Esophagus squamous epithelium (tissue), 5 donors: ENCODE measurements around the gene TSBP1. TPM values are rescaled to one million over a fixed set of nuclear protein-coding genes. Genes with fewer than 3 reads are reported as not detected.
"Not testable (repeated sequence)": the region's sequence is repeated elsewhere in the genome, so short reads cannot be mapped to it uniquely, and the experiment has no call there.

ENCODE experiments used
- DNase-seq: peaks from one replicate; lab custom pipeline; 2025; lab: John Stamatoyannopoulos, UW
- H3K27ac ChIP-seq, 4 donors: fragments of 200-600 bp; sonication (generic); one replicate each; pipeline ENCODE4 v1.5.1; 2016 to 2019; ENCODE audit warnings: mild to moderate bottlenecking in 1 of 4
- H3K27me3 ChIP-seq, 4 donors: fragments of 200-600 bp; sonication (generic); 1 replicate in 3 of 4; 2 replicates in 1 of 4; pipeline versions ENCODE4 v1.5.1 to v1.6.0; 2017 to 2021; ENCODE audit warnings: antibody characterized with exemption in 1 of 4
- H3K36me3 ChIP-seq, 3 donors: fragments of 200-600 bp; sonication (generic); one replicate each; pipeline ENCODE4 v1.5.1; 2016 to 2019
- H3K4me1 ChIP-seq, 3 donors: fragments of 200-600 bp; sonication (generic); one replicate each; pipeline ENCODE4 v1.5.1; 2017 to 2019
- H3K4me3 ChIP-seq, 4 donors: fragments of 200-600 bp; sonication (generic); 1 replicate in 3 of 4; 2 replicates in 1 of 4; pipeline ENCODE4 v1.5.1; 2016 to 2019; ENCODE audit warnings: mild to moderate bottlenecking in 2 of 4, moderate library complexity in 1 of 4
- H3K9me3 ChIP-seq, 3 donors: fragments of 200-600 bp; sonication (generic); one replicate each; pipeline ENCODE4 v1.5.1; 2016 to 2019
- POLR2A ChIP-seq, 4 donors: fragments of 450-650 bp; IDR thresholded peaks; one replicate each; pipeline ENCODE4 v1.6.1; 2017; ENCODE audit warnings: antibody characterized with exemption in 4 of 4, mild to moderate bottlenecking in 4 of 4, moderate library complexity in 3 of 4
- WGBS, 2 donors: methylation state at CpG; one replicate each; pipeline ENCODE4 v1.1.5; 2018; 5-methylcytosine and 5-hydroxymethylcytosine counted together
- intact Hi-C: fragments of 100-400 bp; cut with DNase I; formaldehyde crosslinking; loops from one replicate; pipeline ENCODE4 v1.15.0; 2022
- total RNA-seq, 4 donors: library from RNA; depleted of rRNA; stranded (reverse); fragments of >200 nt; gene quantifications; one replicate each; pipeline ENCODE4 v1.1.0, GENCODE V29; 2016
- TF ChIP-seq, protein P1 (sequence below), 6 experiments: fragments of 450-650 bp in 4 of 6; fragments of 200-600 bp in 2 of 6; sonication (generic) in 2 of 6; IDR thresholded peaks; one replicate each; pipeline ENCODE4 v1.5.1; 2016 to 2019; ENCODE audit warnings: antibody characterized with exemption in 6 of 6, mild to moderate bottlenecking in 4 of 6, moderate library complexity in 4 of 6
- donor health status: DM: yes; HTN: yes; CAD: no.

TSBP1 gene
- total RNA-seq, 4 donors from 2014 or later, result not detected

DNA sequence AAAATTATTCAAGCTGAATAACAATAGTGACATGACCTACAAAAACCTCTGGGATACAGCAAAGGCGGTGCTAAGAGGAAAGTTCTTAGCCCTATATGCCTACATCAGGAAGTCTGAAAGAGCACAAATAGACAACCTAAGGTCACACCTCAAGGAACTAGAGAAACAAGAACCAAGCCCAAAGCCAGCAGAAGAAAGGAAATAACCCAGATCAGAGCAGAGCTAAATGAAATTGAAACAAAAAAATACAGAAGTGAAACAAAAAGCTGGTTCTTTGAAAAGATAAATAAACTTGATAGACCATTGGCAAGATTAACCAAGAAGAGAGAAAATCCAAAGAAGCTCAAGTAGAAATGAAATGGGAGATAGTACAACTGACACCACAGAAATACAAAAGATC is 100.3 kb downstream of the TSBP1 start:
- Histone ChIP-seq H3K9me3 (no peaks in the 10 kb centered on the region), H3K4me1 (no peaks in the 10 kb centered on the region), H3K27ac (no peak overlapping the region), H3K4me3 (no peak overlapping the region), H3K36me3 (no peaks in the 10 kb centered on the region), H3K27me3 (no peaks in the 10 kb centered on the region)
- WGBS, 2 donors, result 78 to 83% methylated on average over 1 of the region's 1 CpG
- TF ChIP-seq, protein P1, sequence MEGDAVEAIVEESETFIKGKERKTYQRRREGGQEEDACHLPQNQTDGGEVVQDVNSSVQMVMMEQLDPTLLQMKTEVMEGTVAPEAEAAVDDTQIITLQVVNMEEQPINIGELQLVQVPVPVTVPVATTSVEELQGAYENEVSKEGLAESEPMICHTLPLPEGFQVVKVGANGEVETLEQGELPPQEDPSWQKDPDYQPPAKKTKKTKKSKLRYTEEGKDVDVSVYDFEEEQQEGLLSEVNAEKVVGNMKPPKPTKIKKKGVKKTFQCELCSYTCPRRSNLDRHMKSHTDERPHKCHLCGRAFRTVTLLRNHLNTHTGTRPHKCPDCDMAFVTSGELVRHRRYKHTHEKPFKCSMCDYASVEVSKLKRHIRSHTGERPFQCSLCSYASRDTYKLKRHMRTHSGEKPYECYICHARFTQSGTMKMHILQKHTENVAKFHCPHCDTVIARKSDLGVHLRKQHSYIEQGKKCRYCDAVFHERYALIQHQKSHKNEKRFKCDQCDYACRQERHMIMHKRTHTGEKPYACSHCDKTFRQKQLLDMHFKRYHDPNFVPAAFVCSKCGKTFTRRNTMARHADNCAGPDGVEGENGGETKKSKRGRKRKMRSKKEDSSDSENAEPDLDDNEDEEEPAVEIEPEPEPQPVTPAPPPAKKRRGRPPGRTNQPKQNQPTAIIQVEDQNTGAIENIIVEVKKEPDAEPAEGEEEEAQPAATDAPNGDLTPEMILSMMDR (IDR thresholded peaks at IDR 0.05), result no peak
- no peak for TF ChIP-seq POLR2A (IDR thresholded peaks at IDR 0.05)
- intact Hi-C loops, result no loop called here
- no peak for DNase-seq

DNA sequence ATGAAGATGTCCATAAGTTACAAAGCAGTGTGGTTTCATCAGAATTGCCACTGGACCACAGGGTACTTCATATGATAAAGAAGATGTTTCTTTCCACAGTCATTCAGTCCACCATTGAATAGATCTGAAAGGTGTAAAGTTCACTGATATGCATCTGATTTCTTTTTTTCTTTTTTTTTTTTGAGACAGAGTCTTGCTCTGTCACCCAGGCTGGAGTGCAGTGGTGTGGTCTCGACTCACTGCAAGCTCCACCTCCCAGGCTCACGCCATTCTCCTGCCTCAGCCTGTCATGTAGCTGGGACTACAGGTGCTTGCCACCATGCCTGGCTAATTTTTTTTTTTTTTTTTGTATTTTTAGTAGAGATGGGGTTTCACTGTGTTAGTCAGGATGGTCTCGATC is 103.2 kb downstream of the TSBP1 start:
- 82 to 86% methylated on average over 3 of the region's 3 CpGs for WGBS, 2 donors
- H3K27ac ChIP-seq, H3K4me1 ChIP-seq, H3K4me3 ChIP-seq, H3K27me3 ChIP-seq, H3K36me3 ChIP-seq, DNase-seq, intact Hi-C loops, H3K9me3 ChIP-seq: not testable (repeated sequence)

DNA sequence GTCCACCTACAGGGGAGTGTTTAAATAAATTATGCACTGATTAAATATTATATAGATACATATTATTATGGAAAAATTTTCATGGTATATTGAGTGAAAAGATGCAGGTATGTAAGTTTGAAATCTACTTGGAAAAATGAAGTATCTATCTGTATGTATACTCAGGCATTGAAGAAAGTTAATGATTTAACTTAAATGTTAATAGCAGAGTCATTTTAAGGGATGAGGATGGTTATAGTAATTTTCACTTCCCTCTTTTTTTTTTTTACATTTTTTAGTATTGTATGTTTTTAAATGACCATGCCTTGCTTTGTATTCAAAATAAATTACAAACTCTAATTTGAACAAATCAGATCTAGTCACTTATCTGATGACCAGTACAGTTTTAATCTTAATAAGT is 104.7 kb downstream of the TSBP1 start:
- DNase-seq, result no peak
- no peaks in the 10 kb centered on the region for H3K27me3 ChIP-seq
- TF ChIP-seq, protein P1 (IDR thresholded peaks at IDR 0.05), result no peak
- TF ChIP-seq POLR2A (IDR thresholded peaks at IDR 0.05), result no peak
- H3K4me1 ChIP-seq, result no peaks in the 10 kb centered on the region
- intact Hi-C loops, result no loop called here
- no peak overlapping the region for H3K27ac ChIP-seq
- no peaks in the 10 kb centered on the region for H3K9me3 ChIP-seq
- H3K4me3 ChIP-seq, result no peak overlapping the region
- peaks cover 0 to 8% (median 0%) of the 10 kb centered on the region in 3 donors for H3K36me3 ChIP-seq

DNA sequence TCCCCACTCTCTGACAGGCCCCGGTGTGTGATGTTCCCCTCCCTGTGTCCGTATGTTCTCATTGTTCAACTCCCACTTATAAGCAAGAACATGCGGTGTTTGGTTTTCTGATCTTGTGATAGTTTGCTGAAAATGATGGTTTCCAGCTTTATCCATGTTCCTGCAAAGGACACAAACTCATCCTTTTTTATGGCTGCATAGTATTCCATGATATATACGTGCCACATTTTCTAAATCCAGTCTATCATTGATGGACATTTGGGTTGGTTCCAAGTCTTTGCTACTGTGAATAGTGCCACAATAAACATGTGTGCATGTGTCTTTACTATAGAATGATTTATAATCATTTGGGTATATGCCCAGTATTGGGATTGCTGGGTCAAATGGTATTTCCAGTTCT is 114.4 kb downstream of the TSBP1 start:
- DNase-seq, H3K27ac ChIP-seq, H3K9me3 ChIP-seq, H3K4me3 ChIP-seq, H3K27me3 ChIP-seq, H3K36me3 ChIP-seq, intact Hi-C loops: not testable (repeated sequence)
- WGBS, 2 donors, result 84 to 97% methylated on average over 4 of the region's 4 CpGs
- peaks cover 0 to 14% (median 5%) of the 10 kb centered on the region in 3 donors for H3K4me1 ChIP-seq

DNA sequence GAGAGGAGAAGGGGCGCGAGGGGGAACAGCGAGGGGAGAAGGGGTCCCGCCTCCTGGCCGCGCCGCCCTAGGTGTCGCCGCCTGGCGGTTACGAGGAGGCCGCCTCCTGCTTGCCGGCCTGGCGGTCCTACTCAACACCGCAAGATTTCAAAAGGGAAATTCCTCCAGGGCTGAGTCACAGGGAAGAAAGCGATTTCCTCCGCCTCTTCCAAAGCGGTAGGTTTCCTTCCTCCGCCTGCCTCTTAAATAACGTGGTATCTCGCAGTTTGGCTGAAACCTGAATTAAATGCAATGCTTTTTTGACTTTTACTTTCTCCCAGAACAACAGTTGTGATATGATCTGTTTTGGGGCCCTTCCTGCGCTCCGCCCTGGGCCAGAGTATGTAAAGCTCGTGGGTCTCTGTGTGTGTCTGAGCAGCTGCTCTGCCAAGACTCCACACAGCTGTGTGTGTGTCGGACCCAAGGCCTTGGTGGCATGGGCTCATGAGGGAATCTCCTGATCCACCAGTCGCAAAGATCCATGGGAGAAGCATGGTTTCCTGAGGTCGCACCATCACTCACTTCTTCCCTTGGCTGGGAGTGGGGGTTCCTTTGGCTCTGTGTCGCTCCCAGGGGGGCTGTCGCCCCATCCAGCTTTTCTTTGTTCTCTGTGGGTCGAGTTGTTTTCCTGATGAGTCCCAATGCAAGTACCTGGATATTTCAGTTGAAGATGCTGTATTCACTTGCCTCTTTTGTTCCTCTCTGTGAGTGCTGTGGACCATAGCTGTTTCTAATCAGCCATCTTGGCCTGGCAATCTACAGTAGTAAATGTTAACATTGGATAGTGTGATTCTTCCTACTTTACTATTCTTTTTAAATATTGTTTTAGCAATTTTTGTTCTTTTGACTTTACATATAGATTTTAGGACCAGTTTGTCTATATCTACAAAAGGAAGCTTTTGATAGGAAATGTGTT is 116.2 kb downstream of the TSBP1 start:
- intact Hi-C loops, result no loop called here
- Histone ChIP-seq H3K4me1 (peaks cover 0 to 14% (median 5%) of the 10 kb centered on the region in 3 donors), H3K36me3 (no peaks in the 10 kb centered on the region), H3K4me3 (peak overlapping the region; percentile 23 to 63 (median 41)), H3K27ac (peak overlapping the region; percentile 38 to 83 (median 73)), H3K27me3 (no peaks in the 10 kb centered on the region), H3K9me3 (no peaks in the 10 kb centered on the region)
- no peak for TF ChIP-seq POLR2A (IDR thresholded peaks at IDR 0.05)
- TF ChIP-seq, protein P1 (IDR thresholded peaks at IDR 0.05), result peak; percentile 47 to 73 (median 65)
- DNase-seq, result no peak
- WGBS, 2 donors, result 9% methylated on average over 27 to 28 of the region's 30 CpGs

DNA sequence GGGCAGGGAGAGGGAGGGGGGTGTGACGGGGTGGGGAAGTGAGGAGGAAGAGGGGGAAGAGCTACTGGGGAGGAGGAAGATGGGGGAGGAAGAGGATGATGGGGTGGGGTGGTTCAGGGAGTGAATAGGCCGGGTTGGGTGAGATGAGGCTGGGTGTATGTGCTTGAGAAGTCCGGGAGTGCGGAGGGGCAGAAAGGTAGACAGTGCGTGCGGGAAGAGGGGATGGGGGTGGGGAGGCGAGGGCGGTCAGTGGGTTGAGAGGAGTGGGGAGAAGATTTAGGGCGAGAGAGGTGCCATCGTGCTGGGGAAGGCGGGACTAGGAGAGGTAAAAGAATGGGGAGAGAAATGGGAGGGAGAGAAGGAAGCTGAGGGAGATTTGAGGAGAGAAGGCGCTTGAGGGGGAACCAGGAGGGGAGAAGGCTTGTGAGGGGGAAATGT is 116.9 kb downstream of the TSBP1 start:
- Histone ChIP-seq H3K4me3 (peak overlapping the region; percentile 23 to 63 (median 41)), H3K4me1 (peaks cover 0 to 14% (median 5%) of the 10 kb centered on the region in 3 donors), H3K27ac (peak overlapping the region; percentile 38 to 83 (median 73)), H3K36me3 (no peaks in the 10 kb centered on the region), H3K27me3 (no peaks in the 10 kb centered on the region), H3K9me3 (no peaks in the 10 kb centered on the region)
- intact Hi-C loops, result no loop called here
- WGBS, 2 donors, result 21 to 38% methylated on average over 11 to 12 of the region's 12 CpGs
- TF ChIP-seq, protein P1 (IDR thresholded peaks at IDR 0.05), result no peak
- no peak for TF ChIP-seq POLR2A (IDR thresholded peaks at IDR 0.05)
- DNase-seq, result no peak
